Measurements from ENCODE around the gene ACE. TPM values are rescaled to one million over a fixed set of nuclear protein-coding genes. Genes with fewer than 3 reads are reported as not detected.

ACE gene
- total RNA-seq, 1 experiment from 2014 or later, result 5.4 TPM

- Histone ChIP-seq H3K4me2 (ENCODE audit: insufficient read depth, insufficient read length, low read length) (no peak overlapping the region), H4K8ac (replicated peaks; ENCODE audit: insufficient read length, low read depth, low read length) (no peak overlapping the region), H2BK12ac (ENCODE audit: insufficient read length, low read depth, low read length) (no peak overlapping the region), H3K27me3 (ENCODE audit: insufficient read depth, low read length) (no peaks in the 10 kb centered on the region), H3K79me1 (ENCODE audit: insufficient read depth, low read depth, low read length, poor library complexity, severe bottlenecking) (no peaks in the 10 kb centered on the region), H2AFZ (ENCODE audit: low read length) (no peak overlapping the region), H2BK5ac (ENCODE audit: insufficient read length, low read length) (no peak overlapping the region), H3K4me1 (ENCODE audit: insufficient read depth, low read length) (no peaks in the 10 kb centered on the region), H4K5ac (ENCODE audit: insufficient read length, low read depth, low read length) (no peak overlapping the region), H3K9ac (ENCODE audit: extremely low read depth, insufficient read length, low read length) (no peak overlapping the region), H3K18ac (ENCODE audit: insufficient read length, low read depth, low read length) (no peak overlapping the region), H3K9me3 (ENCODE audit: control insufficient read depth, low read depth, low read length) (no peaks in the 10 kb centered on the region), H3T11ph (ENCODE audit: low read length) (no peak overlapping the region), H2BK20ac (ENCODE audit: low read depth, low read length, poor library complexity, severe bottlenecking) (no peak overlapping the region), H3K27ac (ENCODE audit: insufficient read length, low read depth, low read length) (no peak overlapping the region), H4K20me1 (ENCODE audit: control insufficient read depth, insufficient read depth, insufficient read length) (no peaks in the 10 kb centered on the region), H3K23me2 (ENCODE audit: insufficient read length, low read depth, low read length, poor library complexity, severe bottlenecking) (no peaks in the 10 kb centered on the region), H2AK5ac (ENCODE audit: insufficient read length, low read length) (no peak overlapping the region), H2BK120ac (ENCODE audit: low read depth, low read length, poor library complexity, severe bottlenecking) (no peak overlapping the region), H2BK15ac (ENCODE audit: low read depth, low read length) (no peak overlapping the region), H3K56ac (ENCODE audit: insufficient read length, low read depth, low read length) (no peak overlapping the region), H3K14ac (ENCODE audit: insufficient read depth, low read length) (no peak overlapping the region), H3K23ac (ENCODE audit: insufficient read length, low read depth, low read length) (no peak overlapping the region), H4K91ac (ENCODE audit: insufficient read length, low read depth, low read length) (no peak overlapping the region), H3K79me2 (ENCODE audit: insufficient read depth, low read length) (no peaks in the 10 kb centered on the region), H3K4ac (ENCODE audit: low read depth, low read length) (no peak overlapping the region)
- WGBS (ENCODE audit: extremely low coverage, insufficient read length, low lambda C conversion rate), result no CpG with 5 or more reads among the region's 3 CpGs
- H3K9me3 Mint-ChIP-seq, result no peaks in the 10 kb centered on the region
- no peak for DNase-seq
- peak overlapping the region in 1 of 3 experiments; percentile 50; a peak in 1 of 7 replicates for H3K27ac Mint-ChIP-seq
- H3K36me3 Mint-ChIP-seq (ENCODE audit: insufficient read depth in 1 of 3, low read depth in 3 of 3), result no peaks in the 10 kb centered on the region
- peaks cover 7% of the 10 kb centered on the region; the same call in 1 of the 2 replicates for H3K27me3 Mint-ChIP-seq (ENCODE audit: low read depth)
- H3K4me3 Mint-ChIP-seq, result no peak overlapping the region
- 0 out of 4 replicates have a peak, but pooled peaks cover 0 to 2% of the 10 kb centered on the region in 2 experiments for H3K4me1 Mint-ChIP-seq
- TF ChIP-seq, protein P1, sequence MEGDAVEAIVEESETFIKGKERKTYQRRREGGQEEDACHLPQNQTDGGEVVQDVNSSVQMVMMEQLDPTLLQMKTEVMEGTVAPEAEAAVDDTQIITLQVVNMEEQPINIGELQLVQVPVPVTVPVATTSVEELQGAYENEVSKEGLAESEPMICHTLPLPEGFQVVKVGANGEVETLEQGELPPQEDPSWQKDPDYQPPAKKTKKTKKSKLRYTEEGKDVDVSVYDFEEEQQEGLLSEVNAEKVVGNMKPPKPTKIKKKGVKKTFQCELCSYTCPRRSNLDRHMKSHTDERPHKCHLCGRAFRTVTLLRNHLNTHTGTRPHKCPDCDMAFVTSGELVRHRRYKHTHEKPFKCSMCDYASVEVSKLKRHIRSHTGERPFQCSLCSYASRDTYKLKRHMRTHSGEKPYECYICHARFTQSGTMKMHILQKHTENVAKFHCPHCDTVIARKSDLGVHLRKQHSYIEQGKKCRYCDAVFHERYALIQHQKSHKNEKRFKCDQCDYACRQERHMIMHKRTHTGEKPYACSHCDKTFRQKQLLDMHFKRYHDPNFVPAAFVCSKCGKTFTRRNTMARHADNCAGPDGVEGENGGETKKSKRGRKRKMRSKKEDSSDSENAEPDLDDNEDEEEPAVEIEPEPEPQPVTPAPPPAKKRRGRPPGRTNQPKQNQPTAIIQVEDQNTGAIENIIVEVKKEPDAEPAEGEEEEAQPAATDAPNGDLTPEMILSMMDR (conservative IDR thresholded peaks at IDR 0.05), result no peak
Observed at GRCh38 chr17:63514477-63514876, 37.6 kb downstream of the ACE start.

Data from H9 (cell line).